NCI-H526 (cell line): ENCODE data around the gene EPHB3.

ENCODE experiments used
- DNase-seq, 2 experiments: peaks; one replicate each; lab custom pipeline; 2025; lab: John Stamatoyannopoulos, UW

EPHB3 gene

GRCh38 chr3:184543843-184544512, 17.6 kb upstream of the EPHB3 start:
- DNase-seq = peak; percentile 75 to 90

DNA sequence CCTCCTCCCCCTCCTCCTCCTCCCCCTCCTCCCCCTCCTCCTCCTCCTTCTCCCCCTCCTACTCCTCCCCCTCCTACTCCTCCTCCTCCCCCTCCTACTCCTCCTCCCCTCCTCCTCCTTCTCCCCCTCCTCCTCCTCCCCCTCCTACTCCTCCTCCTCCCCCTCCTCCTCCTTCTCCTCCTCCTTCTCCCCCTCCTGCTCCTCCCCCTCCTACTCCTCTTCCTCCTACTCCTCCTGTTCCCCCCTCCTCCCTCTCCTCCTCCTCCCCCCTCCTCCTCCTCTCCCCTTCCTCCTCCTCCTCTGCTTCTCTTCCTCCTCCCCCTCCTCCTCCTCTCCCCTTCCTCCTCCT, 17.1 kb upstream of the EPHB3 start:
- DNase-seq = no peak

- no peak for DNase-seq
Observed at GRCh38 chr3:184545769-184546168, 15.8 kb upstream of the EPHB3 start.

GRCh38 chr3:184546252-184546651, 15.3 kb upstream of the EPHB3 start:
- DNase-seq = no peak

GRCh38 chr3:184549796-184550577, 11.6 kb upstream of the EPHB3 start:
- peak; percentile 19 to 47 for DNase-seq

GRCh38 chr3:184551103-184551502, 10.5 kb upstream of the EPHB3 start:
- DNase-seq = no peak

DNA sequence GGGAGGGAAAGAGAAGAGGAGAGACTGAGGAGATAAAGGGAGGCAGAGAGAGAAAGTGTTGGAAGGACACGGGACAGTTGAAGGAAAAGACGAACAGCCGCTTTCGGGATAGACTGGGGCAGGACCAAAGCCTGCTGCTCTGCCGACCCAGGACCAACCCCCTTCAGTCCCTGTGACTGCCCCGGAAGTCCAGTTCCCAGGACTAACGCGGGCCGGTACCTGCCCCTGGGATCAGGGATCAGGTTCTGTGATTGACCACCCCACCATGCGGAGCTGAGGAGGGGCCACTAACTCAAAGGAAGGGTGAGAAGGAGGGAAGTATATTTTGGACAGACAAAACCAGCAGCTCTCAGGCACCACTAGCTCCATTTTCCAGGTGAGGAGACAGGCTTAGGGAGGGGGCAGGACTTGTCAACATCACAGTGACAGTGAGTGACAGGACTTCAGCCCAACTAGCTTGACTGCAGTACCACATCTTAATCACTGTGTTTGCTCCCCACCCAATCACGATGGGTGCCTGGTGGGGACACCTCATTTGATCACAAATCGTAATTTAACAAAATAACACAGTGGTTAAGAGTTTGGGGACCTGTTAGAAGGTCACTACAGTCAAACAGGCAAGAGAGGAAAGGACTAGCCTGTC, 9.8 kb upstream of the EPHB3 start:
- DNase-seq = no peak

- DNase-seq = no peak
Observed at GRCh38 chr3:184552296-184552695, 9.3 kb upstream of the EPHB3 start.

GRCh38 chr3:184552863-184553262, 8.7 kb upstream of the EPHB3 start:
- no peak for DNase-seq

GRCh38 chr3:184553385-184553784, 8.2 kb upstream of the EPHB3 start:
- no peak for DNase-seq

GRCh38 chr3:184554461-184554860, 7.1 kb upstream of the EPHB3 start:
- DNase-seq = no peak

GRCh38 chr3:184556582-184557347, 4.8 kb upstream of the EPHB3 start:
- DNase-seq = no peak

GRCh38 chr3:184557348-184557950, 4.1 kb upstream of the EPHB3 start:
- no peak for DNase-seq

- no peak for DNase-seq
Observed at GRCh38 chr3:184558726-184559125, 2.9 kb upstream of the EPHB3 start.

GRCh38 chr3:184559336-184559735, 2.2 kb upstream of the EPHB3 start:
- DNase-seq = peak; percentile 79 to 89

- no peak for DNase-seq
Observed at GRCh38 chr3:184560531-184560930, 1.1 kb upstream of the EPHB3 start.

DNA sequence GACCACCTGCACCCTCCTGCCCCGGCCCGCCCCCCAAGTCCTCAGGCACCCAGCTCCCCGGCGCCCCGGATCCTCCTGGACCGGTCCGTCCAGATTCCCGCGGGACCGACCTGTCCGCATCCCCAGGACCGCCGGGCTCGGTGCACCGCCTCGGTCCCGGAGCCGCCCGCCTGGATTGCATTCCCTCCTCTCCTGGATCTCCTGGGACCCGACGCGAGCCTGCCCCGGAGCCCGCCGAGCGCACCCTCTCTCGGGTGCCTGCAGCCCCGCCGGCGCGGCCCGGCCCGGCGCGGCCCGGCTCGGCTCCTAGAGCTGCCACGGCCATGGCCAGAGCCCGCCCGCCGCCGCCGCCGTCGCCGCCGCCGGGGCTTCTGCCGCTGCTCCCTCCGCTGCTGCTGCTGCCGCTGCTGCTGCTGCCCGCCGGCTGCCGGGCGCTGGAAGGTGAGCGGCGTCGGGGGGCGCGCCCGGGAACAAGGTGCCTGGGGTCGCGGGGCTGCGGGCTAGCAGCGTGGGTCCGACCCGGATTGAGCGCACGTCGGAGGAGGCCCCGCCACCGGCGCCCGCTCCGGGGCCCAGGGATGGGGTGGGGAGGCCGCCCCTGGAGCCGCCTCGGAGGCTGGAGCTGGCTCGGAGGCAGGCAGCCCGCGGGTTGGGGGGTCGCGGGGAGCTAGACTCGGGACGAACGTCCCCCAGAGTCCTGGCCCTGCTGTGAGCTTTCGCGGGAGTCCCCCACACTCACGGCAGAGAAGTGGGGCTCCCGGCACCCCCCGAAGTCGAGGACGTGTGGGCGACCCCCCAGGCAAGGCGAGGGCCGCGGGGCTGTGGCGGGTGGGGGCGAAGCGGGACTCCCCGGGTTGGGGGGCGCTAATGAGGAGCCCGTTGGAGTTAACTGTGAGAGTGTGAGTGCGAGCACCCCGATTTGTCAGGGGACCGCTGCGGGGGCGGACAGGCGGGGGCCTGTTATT, 610 bp downstream of the EPHB3 start:
- DNase-seq = peak in 1 of 2 experiments; percentile 58

- DNase-seq = peak in 1 of 2 experiments; percentile 71
Observed at GRCh38 chr3:184562878-184563560, 1.4 kb downstream of the EPHB3 start.

GRCh38 chr3:184563561-184563925, 2.0 kb downstream of the EPHB3 start:
- DNase-seq = peak; percentile 22 to 61
